Stimulated activated CD4-positive, alpha-beta T cell treated with anti-CD3 and anti-CD28 coated beads, Interleukin-4, amount 100 ng/mL, for 24 hours (primary cell): Measurements from ENCODE around the gene MEGF10.
"Not testable (repeated sequence)": the region's sequence is repeated elsewhere in the genome, so short reads cannot be mapped to it uniquely, and the experiment has no call there.

ENCODE experiments used
- DNase-seq: peaks from one replicate; pipeline ENCODE4 v3.0.0-alpha.2; 2020

Gene MEGF10

GRCh38 chr5:127290019-127290945 is at the start of gene MEGF10:
Gene MEGF10, plus strand, starts transcription at chr5:127290796. Its CDS starts 40,513 bp downstream, at chr5:127331309.
- DNase-seq: no peak

- DNase-seq: no peak
These were observed 47.6 kb upstream of the MEGF10 start for GRCh38 chr5:127243011-127243410.

- no peak for DNase-seq
These were observed 35.8 kb upstream of the MEGF10 start for GRCh38 chr5:127254729-127255284.

GRCh38 chr5:127256886-127257597 is 33.6 kb upstream of the MEGF10 start:
- no peak for DNase-seq

GRCh38 chr5:127260686-127261085 is 29.9 kb upstream of the MEGF10 start:
- DNase-seq: no peak

- not testable (repeated sequence) for DNase-seq
These were observed 25.1 kb upstream of the MEGF10 start for GRCh38 chr5:127265473-127265872.

GRCh38 chr5:127268342-127268741 is 22.3 kb upstream of the MEGF10 start:
- DNase-seq: not testable (repeated sequence)

- not testable (repeated sequence) for DNase-seq
These were observed 19.9 kb upstream of the MEGF10 start for GRCh38 chr5:127270713-127271112.

GRCh38 chr5:127275641-127276193 is 14.9 kb upstream of the MEGF10 start:
- no peak for DNase-seq

GRCh38 chr5:127280491-127281220 is 9.9 kb upstream of the MEGF10 start:
- no peak for DNase-seq

GRCh38 chr5:127281609-127282008 is 9.0 kb upstream of the MEGF10 start:
- DNase-seq: no peak

- no peak for DNase-seq
These were observed 1.9 kb upstream of the MEGF10 start for GRCh38 chr5:127288676-127289075.

- no peak for DNase-seq
These were observed 524 bp downstream of the MEGF10 start for GRCh38 chr5:127290946-127291693.

- DNase-seq: no peak
These were observed 1.6 kb downstream of the MEGF10 start for GRCh38 chr5:127292030-127292735.

- DNase-seq: no peak
These were observed 2.8 kb downstream of the MEGF10 start for GRCh38 chr5:127293373-127293772.

- no peak for DNase-seq
These were observed 4.2 kb downstream of the MEGF10 start for GRCh38 chr5:127294829-127295228.

- DNase-seq: no peak
These were observed 4.9 kb downstream of the MEGF10 start for GRCh38 chr5:127295454-127295853.

GRCh38 chr5:127296321-127296720 is 5.7 kb downstream of the MEGF10 start:
- DNase-seq: no peak

GRCh38 chr5:127296894-127297293 is 6.3 kb downstream of the MEGF10 start:
- DNase-seq: not testable (repeated sequence)

- DNase-seq: no peak
These were observed 6.9 kb downstream of the MEGF10 start for GRCh38 chr5:127297348-127298035.

GRCh38 chr5:127298036-127298429 is 7.4 kb downstream of the MEGF10 start:
- no peak for DNase-seq
